Measurements from ENCODE around the gene RNF220. TPM values are rescaled to one million over a fixed set of nuclear protein-coding genes. Genes with fewer than 3 reads are reported as not detected.
A peak's percentile ranks its signal among the peaks of the same experiment; 100 is the strongest.

Gene RNF220
- total and polyA plus RNA-seq, 10 donors: 59.0 to 126 (median 71.7) TPM

GRCh38 chr1:44647896-44648295 lies 242.8 kb downstream of the RNF220 start:
- WGBS, 5 donors: 69 to 91% (median 86%) methylated on average over 2 of the region's 2 CpGs
- Histone ChIP-seq H3K27me3 (replicated peaks in 1 of 7) (no peaks in the 10 kb centered on the region), H3K36me3 (peaks cover 0 to 97% (median 86%) of the 10 kb centered on the region in 6 donors), H3K9me3 (no peaks in the 10 kb centered on the region), H3K4me1 (peaks cover 0 to 6% (median 0%) of the 10 kb centered on the region in 6 donors), H3K27ac (no peak overlapping the region), H3K4me3 (no peak overlapping the region)
- intact Hi-C loops (cut with DNase I; ENCODE audit: low total_unique reads): no loop called here
- no peak for DNase-seq
- TF ChIP-seq, protein P1, sequence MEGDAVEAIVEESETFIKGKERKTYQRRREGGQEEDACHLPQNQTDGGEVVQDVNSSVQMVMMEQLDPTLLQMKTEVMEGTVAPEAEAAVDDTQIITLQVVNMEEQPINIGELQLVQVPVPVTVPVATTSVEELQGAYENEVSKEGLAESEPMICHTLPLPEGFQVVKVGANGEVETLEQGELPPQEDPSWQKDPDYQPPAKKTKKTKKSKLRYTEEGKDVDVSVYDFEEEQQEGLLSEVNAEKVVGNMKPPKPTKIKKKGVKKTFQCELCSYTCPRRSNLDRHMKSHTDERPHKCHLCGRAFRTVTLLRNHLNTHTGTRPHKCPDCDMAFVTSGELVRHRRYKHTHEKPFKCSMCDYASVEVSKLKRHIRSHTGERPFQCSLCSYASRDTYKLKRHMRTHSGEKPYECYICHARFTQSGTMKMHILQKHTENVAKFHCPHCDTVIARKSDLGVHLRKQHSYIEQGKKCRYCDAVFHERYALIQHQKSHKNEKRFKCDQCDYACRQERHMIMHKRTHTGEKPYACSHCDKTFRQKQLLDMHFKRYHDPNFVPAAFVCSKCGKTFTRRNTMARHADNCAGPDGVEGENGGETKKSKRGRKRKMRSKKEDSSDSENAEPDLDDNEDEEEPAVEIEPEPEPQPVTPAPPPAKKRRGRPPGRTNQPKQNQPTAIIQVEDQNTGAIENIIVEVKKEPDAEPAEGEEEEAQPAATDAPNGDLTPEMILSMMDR (IDR thresholded peaks at IDR 0.05 in 8 of 11, conservative IDR thresholded peaks at IDR 0.05 in 3 of 11): no peak
- no peak for TF ChIP-seq POLR2AphosphoS5 (IDR thresholded peaks at IDR 0.05)
- TF ChIP-seq POLR2A (IDR thresholded peaks at IDR 0.05): no peak

DNA sequence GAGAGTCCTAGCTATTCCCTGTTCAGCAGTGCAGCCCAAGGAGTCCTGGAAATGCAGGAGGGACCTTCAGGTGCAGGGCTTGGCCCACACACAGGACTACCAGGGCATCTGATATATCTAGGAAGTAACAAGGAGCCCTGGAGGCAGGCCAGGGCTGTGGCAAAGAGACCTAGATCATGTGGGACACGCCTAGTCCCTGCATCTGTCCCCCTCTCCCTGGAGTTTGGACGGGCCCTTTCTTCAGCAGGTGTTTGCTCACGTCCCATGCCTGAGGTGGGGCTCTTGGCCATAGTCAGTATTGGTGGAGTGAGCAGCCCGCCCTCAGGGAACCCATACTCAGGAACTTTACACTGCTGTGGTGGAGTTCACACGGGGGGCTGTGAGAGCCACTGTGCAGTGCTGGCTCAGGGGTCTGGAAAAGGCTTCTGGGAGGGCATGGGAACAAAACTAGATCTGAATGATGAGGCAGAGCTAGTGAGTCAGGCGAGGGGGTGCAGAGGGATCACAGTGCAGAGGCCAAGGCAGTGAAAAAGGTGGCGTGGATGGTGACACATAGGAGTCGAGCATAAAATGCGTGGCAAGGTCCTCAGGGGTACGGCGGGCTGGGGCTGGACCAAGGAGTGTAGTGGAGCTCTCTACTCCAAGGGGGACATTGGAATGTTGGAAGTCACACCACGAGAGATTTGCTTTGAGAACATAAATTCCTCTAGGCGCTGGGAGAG lies 243.6 kb downstream of the RNF220 start:
- no peak for DNase-seq
- Histone ChIP-seq H3K36me3 (peaks cover 0 to 92% (median 78%) of the 10 kb centered on the region in 6 donors), H3K4me3 (no peak overlapping the region), H3K27me3 (replicated peaks in 1 of 7) (no peaks in the 10 kb centered on the region), H3K9me3 (no peaks in the 10 kb centered on the region), H3K4me1 (peaks cover 0 to 6% (median 0%) of the 10 kb centered on the region in 6 donors), H3K27ac (no peak overlapping the region)
- 92 to 96% (median 94%) methylated on average over 13 of the region's 13 CpGs for WGBS, 5 donors
- TF ChIP-seq POLR2A (IDR thresholded peaks at IDR 0.05) (no peak), POLR2AphosphoS5 (IDR thresholded peaks at IDR 0.05) (no peak)
- TF ChIP-seq, protein P1 (IDR thresholded peaks at IDR 0.05 in 8 of 11, conservative IDR thresholded peaks at IDR 0.05 in 3 of 11): no peak
- intact Hi-C loops (cut with DNase I; ENCODE audit: low total_unique reads): no loop called here

- no peaks in the 10 kb centered on the region for H3K9me3 ChIP-seq
- no peaks in the 10 kb centered on the region for H3K27me3 ChIP-seq (replicated peaks in 1 of 7)
- intact Hi-C loops (cut with DNase I; ENCODE audit: low total_unique reads): loop anchor here (10.0 kb wide), 1 partner anchor 265 kb away; no protein-coding TSS in a partner anchor
- H3K27ac ChIP-seq: no peak overlapping the region
- H3K4me3 ChIP-seq: no peak overlapping the region
- no peak for DNase-seq
- peaks cover 0 to 92% (median 72%) of the 10 kb centered on the region in 6 donors for H3K36me3 ChIP-seq
- peaks cover 0 to 6% (median 0%) of the 10 kb centered on the region in 6 donors for H3K4me1 ChIP-seq
- WGBS, 5 donors: 81 to 97% (median 95%) methylated on average over 10 to 13 of the region's 13 CpGs
- TF ChIP-seq POLR2A (IDR thresholded peaks at IDR 0.05) (no peak), POLR2AphosphoS5 (IDR thresholded peaks at IDR 0.05) (peak in 1 of 3 donors; percentile 25)
- TF ChIP-seq, protein P1 (IDR thresholded peaks at IDR 0.05 in 8 of 11, conservative IDR thresholded peaks at IDR 0.05 in 3 of 11): no peak
Measured at GRCh38 chr1:44649788-44650158, 244.7 kb downstream of the RNF220 start.

DNA sequence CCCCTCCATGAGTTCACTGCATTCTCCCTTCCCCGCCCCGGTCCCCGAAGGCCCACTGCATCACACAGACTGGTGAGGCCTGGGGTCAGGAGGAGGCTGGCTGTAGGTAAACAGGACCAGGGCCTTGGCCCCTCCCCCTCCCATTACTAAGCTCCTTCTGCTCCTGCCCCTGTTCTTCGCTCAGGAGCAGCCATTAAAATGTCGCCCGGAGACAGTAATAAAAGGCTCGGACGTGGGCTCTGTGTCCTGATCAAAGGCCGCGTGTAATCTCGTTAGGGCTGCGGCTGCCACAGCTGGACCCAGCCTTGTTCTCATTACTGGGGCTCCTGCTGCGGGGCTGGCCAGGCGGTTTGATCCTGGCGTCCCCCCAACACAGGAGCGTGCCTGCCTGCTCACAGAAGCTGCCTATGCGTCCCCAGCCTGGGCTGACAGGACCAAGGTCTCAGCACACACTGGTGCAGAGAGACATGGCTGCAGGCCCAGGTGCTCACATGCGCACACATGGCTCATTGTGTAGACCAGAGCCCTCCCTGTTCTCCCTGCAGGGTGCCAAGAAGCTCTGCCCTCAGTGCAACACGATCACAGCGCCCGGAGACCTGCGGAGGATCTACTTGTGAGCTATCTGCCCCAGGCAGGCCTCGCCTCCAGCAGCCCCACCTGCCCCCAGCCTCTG lies 245.2 kb downstream of the RNF220 start:
- WGBS, 5 donors: 88 to 96% (median 94%) methylated on average over 23 of the region's 23 CpGs
- Histone ChIP-seq H3K9me3 (no peaks in the 10 kb centered on the region), H3K4me3 (no peak overlapping the region), H3K27me3 (replicated peaks in 1 of 7) (no peaks in the 10 kb centered on the region), H3K27ac (no peak overlapping the region), H3K4me1 (peaks cover 0 to 6% (median 0%) of the 10 kb centered on the region in 6 donors), H3K36me3 (peaks cover 0 to 92% (median 68%) of the 10 kb centered on the region in 6 donors)
- intact Hi-C loops (cut with DNase I; ENCODE audit: low total_unique reads): loop anchor here (10.0 kb wide), 1 partner anchor 265 kb away; no protein-coding TSS in a partner anchor
- TF ChIP-seq POLR2AphosphoS5 (IDR thresholded peaks at IDR 0.05): peak in 1 of 3 donors; percentile 24
- TF ChIP-seq, protein P1 (IDR thresholded peaks at IDR 0.05 in 8 of 11, conservative IDR thresholded peaks at IDR 0.05 in 3 of 11): no peak
- DNase-seq: no peak

Measured in spleen (tissue), 11 donors.